ENCODE results near the gene AKT3. TPM values are rescaled to one million over a fixed set of nuclear protein-coding genes. Genes with fewer than 3 reads are reported as not detected.

Gene AKT3
- total RNA-seq, 3 donors from 2014 or later (not counting 1 experiment from before 2014, with no cell fraction given) = 135 to 157 (median 136) TPM

DNA sequence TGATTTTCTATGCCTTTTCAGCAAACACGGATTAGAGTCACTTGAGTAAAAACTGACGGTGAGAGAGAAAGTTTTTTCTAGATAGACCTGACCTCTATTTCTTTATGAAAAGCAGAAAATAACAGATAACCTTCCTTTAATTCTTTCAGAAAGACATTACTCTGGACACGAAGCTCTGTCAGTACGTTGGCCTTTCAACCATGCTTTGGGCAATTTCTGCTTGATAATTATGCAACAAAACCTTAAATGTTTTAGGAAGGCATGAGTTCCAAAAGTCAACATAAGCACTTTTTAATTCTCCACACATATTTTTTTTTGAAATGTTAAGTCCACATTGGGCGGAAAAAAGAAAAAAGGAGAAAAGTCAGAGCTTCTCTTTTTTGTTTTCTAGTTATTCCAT is 137.8 kb downstream of the AKT3 start:
- Histone ChIP-seq H3K27ac (ENCODE audit: low read length) (no peak overlapping the region), H3K4me1 (ENCODE audit: control insufficient read depth, insufficient read depth, low read length) (peaks cover 2% of the 10 kb centered on the region), H3K9me3 (ENCODE audit: control insufficient read depth, insufficient read depth, low read length) (no peaks in the 10 kb centered on the region), H3K36me3 (ENCODE audit: control insufficient read depth, insufficient read depth, low read length) (no peaks in the 10 kb centered on the region), H3K4me3 (ENCODE audit: low read length) (no peak overlapping the region), H3K27me3 (ENCODE audit: control insufficient read depth, insufficient read depth, low read length) (no peaks in the 10 kb centered on the region)
- ATAC-seq (no peak), DNase-seq (no peak)
- 96% methylated on average over 4 of the region's 5 CpGs for WGBS (ENCODE audit: insufficient coverage)
- Mint-ChIP-seq H3K9me3 (no peaks in the 10 kb centered on the region), H3K27me3 (ENCODE audit: low read depth in 2 of 2) (no peaks in the 10 kb centered on the region), H3K27ac (peak overlapping the region in 1 of 2 donors; percentile 12), H3K4me3 (no peak overlapping the region), H3K36me3 (no peaks in the 10 kb centered on the region), H3K4me1 (peaks cover 33 to 39% of the 10 kb centered on the region in 2 donors)
- TF ChIP-seq, protein P1, sequence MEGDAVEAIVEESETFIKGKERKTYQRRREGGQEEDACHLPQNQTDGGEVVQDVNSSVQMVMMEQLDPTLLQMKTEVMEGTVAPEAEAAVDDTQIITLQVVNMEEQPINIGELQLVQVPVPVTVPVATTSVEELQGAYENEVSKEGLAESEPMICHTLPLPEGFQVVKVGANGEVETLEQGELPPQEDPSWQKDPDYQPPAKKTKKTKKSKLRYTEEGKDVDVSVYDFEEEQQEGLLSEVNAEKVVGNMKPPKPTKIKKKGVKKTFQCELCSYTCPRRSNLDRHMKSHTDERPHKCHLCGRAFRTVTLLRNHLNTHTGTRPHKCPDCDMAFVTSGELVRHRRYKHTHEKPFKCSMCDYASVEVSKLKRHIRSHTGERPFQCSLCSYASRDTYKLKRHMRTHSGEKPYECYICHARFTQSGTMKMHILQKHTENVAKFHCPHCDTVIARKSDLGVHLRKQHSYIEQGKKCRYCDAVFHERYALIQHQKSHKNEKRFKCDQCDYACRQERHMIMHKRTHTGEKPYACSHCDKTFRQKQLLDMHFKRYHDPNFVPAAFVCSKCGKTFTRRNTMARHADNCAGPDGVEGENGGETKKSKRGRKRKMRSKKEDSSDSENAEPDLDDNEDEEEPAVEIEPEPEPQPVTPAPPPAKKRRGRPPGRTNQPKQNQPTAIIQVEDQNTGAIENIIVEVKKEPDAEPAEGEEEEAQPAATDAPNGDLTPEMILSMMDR (IDR thresholded peaks at IDR 0.05) = no peak
- intact Hi-C loops (cut with micrococcal nuclease) = loop anchor here (5.0 kb wide), 1 partner anchor 115 kb away; no protein-coding TSS in a partner anchor

GRCh38 chr1:243710467-243710866 is 139.6 kb downstream of the AKT3 start:
- H3K27me3 ChIP-seq (ENCODE audit: control insufficient read depth, insufficient read depth, low read length) = no peaks in the 10 kb centered on the region
- peaks cover 2% of the 10 kb centered on the region for H3K4me1 ChIP-seq (ENCODE audit: control insufficient read depth, insufficient read depth, low read length)
- ATAC-seq = no peak
- DNase-seq = no peak
- H3K36me3 ChIP-seq (ENCODE audit: control insufficient read depth, insufficient read depth, low read length) = no peaks in the 10 kb centered on the region
- H3K4me3 ChIP-seq (ENCODE audit: low read length) = no peak overlapping the region
- intact Hi-C loops (cut with micrococcal nuclease) = loop anchor here (5.0 kb wide), 1 partner anchor 113 kb away; no protein-coding TSS in a partner anchor
- Mint-ChIP-seq H3K4me3 (no peak overlapping the region), H3K36me3 (no peaks in the 10 kb centered on the region), H3K27me3 (ENCODE audit: low read depth in 2 of 2) (no peaks in the 10 kb centered on the region), H3K4me1 (peaks cover 33 to 38% of the 10 kb centered on the region in 2 donors), H3K9me3 (no peaks in the 10 kb centered on the region), H3K27ac (no peak overlapping the region)
- TF ChIP-seq, protein P1 (IDR thresholded peaks at IDR 0.05) = no peak
- no peak overlapping the region for H3K27ac ChIP-seq (ENCODE audit: low read length)
- no peaks in the 10 kb centered on the region for H3K9me3 ChIP-seq (ENCODE audit: control insufficient read depth, insufficient read depth, low read length)
- WGBS (ENCODE audit: insufficient coverage) = 75% methylated on average over 4 of the region's 4 CpGs

DNA sequence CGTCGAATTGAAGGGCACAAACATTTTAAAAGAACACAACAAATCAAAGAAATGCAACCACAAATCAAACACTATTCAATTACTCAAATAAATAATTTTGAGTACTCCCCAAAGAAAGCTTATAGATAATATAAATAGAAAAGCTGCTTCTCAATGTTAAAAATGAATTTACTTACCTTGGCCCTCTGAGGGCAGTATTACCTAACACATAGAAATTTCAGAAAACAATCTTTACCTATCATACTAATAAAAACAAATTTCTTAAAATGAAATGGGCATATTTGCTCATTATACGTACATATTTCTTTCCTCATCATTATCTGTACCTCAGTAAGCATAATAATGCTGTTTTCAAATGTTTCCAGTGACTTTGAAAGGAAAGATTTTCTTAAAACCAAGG is 141.8 kb downstream of the AKT3 start:
- no peak overlapping the region for H3K4me3 Mint-ChIP-seq
- Histone ChIP-seq H3K27me3 (ENCODE audit: control insufficient read depth, insufficient read depth, low read length) (no peaks in the 10 kb centered on the region), H3K27ac (ENCODE audit: low read length) (no peak overlapping the region), H3K4me1 (ENCODE audit: control insufficient read depth, insufficient read depth, low read length) (no peaks in the 10 kb centered on the region), H3K4me3 (ENCODE audit: low read length) (no peak overlapping the region), H3K9me3 (ENCODE audit: control insufficient read depth, insufficient read depth, low read length) (no peaks in the 10 kb centered on the region), H3K36me3 (ENCODE audit: control insufficient read depth, insufficient read depth, low read length) (no peaks in the 10 kb centered on the region)
- DNase-seq (peak in 1 of 2 donors; percentile 40), ATAC-seq (no peak)
- H3K27me3 Mint-ChIP-seq (ENCODE audit: low read depth in 2 of 2) = no peaks in the 10 kb centered on the region
- intact Hi-C loops (cut with micrococcal nuclease) = loop anchor here (1.0 to 2.0 kb wide), 2 partner anchors 239 to 565 kb away; no protein-coding TSS in a partner anchor
- WGBS (ENCODE audit: insufficient coverage) = 100% methylated on average over 3 of the region's 3 CpGs
- no peaks in the 10 kb centered on the region for H3K36me3 Mint-ChIP-seq
- no peak overlapping the region for H3K27ac Mint-ChIP-seq
- TF ChIP-seq, protein P1 (IDR thresholded peaks at IDR 0.05) = peak; percentile 54
- H3K4me1 Mint-ChIP-seq = peaks cover 26 to 35% of the 10 kb centered on the region in 2 donors
- no peaks in the 10 kb centered on the region for H3K9me3 Mint-ChIP-seq

GRCh38 chr1:243706563-243706962 is 143.5 kb downstream of the AKT3 start:
- Mint-ChIP-seq H3K4me3 (no peak overlapping the region), H3K36me3 (no peaks in the 10 kb centered on the region), H3K9me3 (no peaks in the 10 kb centered on the region), H3K27me3 (ENCODE audit: low read depth in 2 of 2) (no peaks in the 10 kb centered on the region), H3K27ac (peak overlapping the region in 1 of 2 donors; percentile 16), H3K4me1 (peaks cover 10 to 18% of the 10 kb centered on the region in 2 donors)
- intact Hi-C loops (cut with micrococcal nuclease) = no loop called here
- H3K4me3 ChIP-seq (ENCODE audit: low read length) = no peak overlapping the region
- TF ChIP-seq, protein P1 (IDR thresholded peaks at IDR 0.05) = no peak
- DNase-seq (no peak), ATAC-seq (no peak)
- no peaks in the 10 kb centered on the region for H3K27me3 ChIP-seq (ENCODE audit: control insufficient read depth, insufficient read depth, low read length)
- H3K36me3 ChIP-seq (ENCODE audit: control insufficient read depth, insufficient read depth, low read length) = no peaks in the 10 kb centered on the region
- WGBS (ENCODE audit: insufficient coverage) = 91% methylated on average over 1 of the region's 2 CpGs
- no peaks in the 10 kb centered on the region for H3K9me3 ChIP-seq (ENCODE audit: control insufficient read depth, insufficient read depth, low read length)
- H3K4me1 ChIP-seq (ENCODE audit: control insufficient read depth, insufficient read depth, low read length) = no peaks in the 10 kb centered on the region
- no peak overlapping the region for H3K27ac ChIP-seq (ENCODE audit: low read length)
